ENCODE data around the gene COL11A2. TPM values are rescaled to one million over a fixed set of nuclear protein-coding genes. Genes with fewer than 3 reads are reported as not detected.
"Not testable (repeated sequence)": the region's sequence is repeated elsewhere in the genome, so short reads cannot be mapped to it uniquely, and the experiment has no call there.

COL11A2 gene
- total and polyA plus RNA-seq, 7 donors: 0.16 to 1.4 (median 0.50) TPM; not detected in 3

DNA sequence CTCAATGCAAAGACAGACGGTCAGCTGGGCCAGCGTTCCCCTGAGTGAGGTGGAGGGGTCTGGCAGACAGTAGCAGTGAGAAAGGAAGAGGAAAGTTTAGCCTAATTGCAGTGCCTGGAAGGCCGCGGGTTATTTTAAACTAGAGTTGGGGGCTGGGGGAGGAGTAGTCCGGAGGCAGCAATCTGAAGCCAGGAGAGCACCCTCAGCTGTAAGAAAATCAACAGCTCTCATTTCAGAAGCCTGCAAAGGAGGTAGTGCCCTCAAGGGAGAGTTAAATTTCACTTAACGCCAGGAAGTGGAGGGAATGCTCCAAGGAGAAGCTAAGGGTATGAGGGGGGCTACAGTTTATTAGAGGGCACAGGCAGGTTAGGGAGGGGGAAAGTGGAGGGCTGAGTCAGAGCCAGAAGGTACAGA lies 43.0 kb upstream of the COL11A2 start:
- Histone ChIP-seq H3K4me1 (no peaks in the 10 kb centered on the region), H3K27me3 (peaks cover 0 to 30% (median 8%) of the 10 kb centered on the region in 3 donors), H3K27ac (no peak overlapping the region), H3K4me3 (no peak overlapping the region), H3K36me3 (no peaks in the 10 kb centered on the region), H3K9me3 (no peaks in the 10 kb centered on the region)
- WGBS, 2 donors: 31 to 34% methylated on average over 6 of the region's 6 CpGs
- TF ChIP-seq POLR2AphosphoS5 (IDR thresholded peaks at IDR 0.05) (no peak), POLR2A (IDR thresholded peaks at IDR 0.05) (no peak), EP300 (IDR thresholded peaks at IDR 0.05) (no peak)
- TF ChIP-seq, protein P1, sequence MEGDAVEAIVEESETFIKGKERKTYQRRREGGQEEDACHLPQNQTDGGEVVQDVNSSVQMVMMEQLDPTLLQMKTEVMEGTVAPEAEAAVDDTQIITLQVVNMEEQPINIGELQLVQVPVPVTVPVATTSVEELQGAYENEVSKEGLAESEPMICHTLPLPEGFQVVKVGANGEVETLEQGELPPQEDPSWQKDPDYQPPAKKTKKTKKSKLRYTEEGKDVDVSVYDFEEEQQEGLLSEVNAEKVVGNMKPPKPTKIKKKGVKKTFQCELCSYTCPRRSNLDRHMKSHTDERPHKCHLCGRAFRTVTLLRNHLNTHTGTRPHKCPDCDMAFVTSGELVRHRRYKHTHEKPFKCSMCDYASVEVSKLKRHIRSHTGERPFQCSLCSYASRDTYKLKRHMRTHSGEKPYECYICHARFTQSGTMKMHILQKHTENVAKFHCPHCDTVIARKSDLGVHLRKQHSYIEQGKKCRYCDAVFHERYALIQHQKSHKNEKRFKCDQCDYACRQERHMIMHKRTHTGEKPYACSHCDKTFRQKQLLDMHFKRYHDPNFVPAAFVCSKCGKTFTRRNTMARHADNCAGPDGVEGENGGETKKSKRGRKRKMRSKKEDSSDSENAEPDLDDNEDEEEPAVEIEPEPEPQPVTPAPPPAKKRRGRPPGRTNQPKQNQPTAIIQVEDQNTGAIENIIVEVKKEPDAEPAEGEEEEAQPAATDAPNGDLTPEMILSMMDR (IDR thresholded peaks at IDR 0.05): no peak
- intact Hi-C loops (cut with DNase I): no loop called here
- no peak for DNase-seq

DNA sequence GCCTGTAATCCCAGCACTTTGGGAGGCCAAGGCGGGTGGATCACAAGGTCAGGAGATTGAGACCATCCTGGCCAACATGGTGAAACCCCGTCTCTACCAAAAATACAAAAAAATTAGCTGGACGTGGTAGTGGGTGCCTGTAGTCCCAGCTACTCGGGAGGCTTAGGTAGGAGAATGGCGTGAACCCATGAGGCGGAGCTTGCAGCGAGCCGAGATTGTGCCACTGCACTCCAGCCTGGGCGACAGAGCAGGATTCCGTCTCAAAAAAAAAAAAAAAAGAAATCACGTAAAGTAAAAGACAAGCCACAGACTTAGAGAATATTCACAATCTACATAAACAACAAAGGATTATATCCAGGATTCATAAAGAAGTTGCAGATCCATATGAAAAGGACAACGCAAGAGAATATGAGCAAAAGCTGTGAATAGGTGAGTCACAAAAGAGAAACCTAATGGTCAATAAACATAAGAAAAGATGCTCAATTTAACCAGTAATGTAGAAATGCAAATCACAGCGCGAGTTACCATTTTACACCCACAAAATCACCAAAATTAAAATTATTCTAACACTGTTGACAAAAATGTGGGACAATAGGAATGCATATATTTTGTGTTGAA lies 34.3 kb upstream of the COL11A2 start:
- intact Hi-C loops (cut with DNase I); DNase-seq: not testable (repeated sequence)
- H3K27me3 ChIP-seq: peaks cover 0 to 16% (median 0%) of the 10 kb centered on the region in 3 donors

DNA sequence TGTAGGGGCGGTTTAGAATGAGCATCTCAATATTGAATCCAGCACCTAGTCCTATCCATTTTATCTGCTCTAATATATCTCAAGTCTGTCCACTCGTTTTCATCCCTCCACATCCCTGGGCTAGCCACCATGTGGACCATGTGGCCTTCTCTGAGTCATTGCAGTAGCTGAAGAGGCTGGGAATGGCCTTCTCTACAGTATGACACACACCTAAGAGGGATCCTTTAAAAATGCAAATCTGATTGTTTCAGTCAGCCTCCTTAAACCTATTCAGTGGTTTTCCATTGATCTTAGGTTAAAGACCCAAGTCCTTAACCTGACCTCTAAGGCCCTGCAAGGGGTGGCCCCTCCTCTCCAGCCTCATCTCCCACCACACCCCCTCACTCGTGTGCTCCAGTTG lies 25.4 kb upstream of the COL11A2 start:
- H3K27ac ChIP-seq: no peak overlapping the region
- no peaks in the 10 kb centered on the region for H3K27me3 ChIP-seq
- intact Hi-C loops (cut with DNase I): no loop called here
- no peaks in the 10 kb centered on the region for H3K9me3 ChIP-seq
- 65 to 76% methylated on average over 3 of the region's 3 CpGs for WGBS, 2 donors
- H3K4me1 ChIP-seq: peaks cover 0 to 14% (median 13%) of the 10 kb centered on the region in 4 donors
- no peak overlapping the region for H3K4me3 ChIP-seq
- TF ChIP-seq POLR2AphosphoS5 (IDR thresholded peaks at IDR 0.05) (no peak), POLR2A (IDR thresholded peaks at IDR 0.05) (no peak), EP300 (IDR thresholded peaks at IDR 0.05) (no peak)
- TF ChIP-seq, protein P1 (IDR thresholded peaks at IDR 0.05): no peak
- H3K36me3 ChIP-seq: no peaks in the 10 kb centered on the region
- DNase-seq: peak; percentile 38

More for the DNA sequence above, 34.3 kb upstream of the COL11A2 start:
- H3K4me3 ChIP-seq, H3K9me3 ChIP-seq, H3K4me1 ChIP-seq, H3K27ac ChIP-seq, H3K36me3 ChIP-seq: not testable (repeated sequence)
- WGBS, 2 donors: 50 to 56% methylated on average over 14 of the region's 14 CpGs

DNA sequence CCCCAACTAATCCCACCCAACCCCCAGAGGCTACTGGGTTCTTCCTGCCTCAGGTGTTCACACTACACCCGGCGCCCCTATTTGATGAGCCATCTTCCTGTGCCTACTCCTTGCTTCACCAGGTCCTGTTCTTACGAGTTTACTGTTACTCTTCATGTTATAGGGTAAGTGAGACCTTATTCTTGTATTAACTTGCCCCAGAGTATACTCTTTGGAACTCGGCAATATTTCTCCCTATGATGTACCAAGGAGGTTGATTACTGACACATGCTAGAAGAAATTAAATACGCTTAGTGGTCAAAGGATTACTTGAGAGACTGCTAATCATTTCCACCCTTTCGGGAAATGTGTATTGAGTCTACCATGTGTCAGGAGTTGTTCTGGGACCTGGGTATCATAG lies 25.0 kb upstream of the COL11A2 start:
- 84 to 88% methylated on average over 6 of the region's 6 CpGs for WGBS, 2 donors
- intact Hi-C loops (cut with DNase I): no loop called here
- Histone ChIP-seq H3K9me3 (no peaks in the 10 kb centered on the region), H3K27me3 (no peaks in the 10 kb centered on the region), H3K4me1 (peaks cover 0 to 18% (median 16%) of the 10 kb centered on the region in 4 donors), H3K27ac (no peak overlapping the region), H3K36me3 (no peaks in the 10 kb centered on the region), H3K4me3 (no peak overlapping the region)
- peak; percentile 17 for DNase-seq
- TF ChIP-seq, protein P1 (IDR thresholded peaks at IDR 0.05): no peak

DNA sequence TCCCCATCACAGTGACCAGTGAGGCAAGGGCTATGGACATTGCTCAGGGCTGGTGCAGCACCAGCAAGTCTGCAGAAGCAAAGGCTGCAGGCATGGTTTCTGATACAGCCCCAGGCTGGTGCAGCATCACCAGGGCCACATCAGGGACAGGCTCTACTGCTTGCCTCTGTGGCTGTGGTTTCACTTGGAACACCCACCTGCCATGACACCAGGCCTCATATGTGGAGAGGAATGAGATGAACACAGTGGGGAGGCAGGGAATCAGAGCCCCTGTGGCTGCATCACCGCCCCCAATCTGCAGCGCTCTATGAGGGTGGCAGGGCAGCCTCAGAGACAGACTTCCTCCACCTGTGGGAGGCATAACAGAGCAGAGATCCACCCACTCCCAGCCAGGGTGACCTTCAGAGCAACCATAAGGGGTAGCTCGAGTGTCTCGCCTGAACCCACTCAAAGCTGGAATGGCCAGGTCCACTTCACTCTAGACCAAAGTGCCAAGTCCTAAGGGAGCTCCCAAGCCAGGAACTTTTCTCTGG lies 23.9 kb upstream of the COL11A2 start:
- DNase-seq: peak; percentile 36
- H3K9me3 ChIP-seq: no peaks in the 10 kb centered on the region
- 86 to 90% methylated on average over 4 of the region's 4 CpGs for WGBS, 2 donors
- H3K4me1 ChIP-seq: peaks cover 0 to 20% (median 16%) of the 10 kb centered on the region in 4 donors
- H3K4me3 ChIP-seq: no peak overlapping the region
- no peak overlapping the region for H3K27ac ChIP-seq
- H3K36me3 ChIP-seq: peaks cover 0 to 5% (median 0%) of the 10 kb centered on the region in 4 donors
- no peaks in the 10 kb centered on the region for H3K27me3 ChIP-seq
- TF ChIP-seq POLR2A (IDR thresholded peaks at IDR 0.05) (no peak), POLR2AphosphoS5 (IDR thresholded peaks at IDR 0.05) (no peak), EP300 (IDR thresholded peaks at IDR 0.05) (no peak)
- TF ChIP-seq, protein P1 (IDR thresholded peaks at IDR 0.05): no peak
- intact Hi-C loops (cut with DNase I): no loop called here
